HPDE6-E6E7 (cell line): ENCODE data around the gene CDYL.
"Not testable (repeated sequence)": the region's sequence is repeated elsewhere in the genome, so short reads cannot be mapped to it uniquely, and the experiment has no call there.

Experiments
- DNase-seq: peaks from one replicate; pipeline ENCODE4 v3.0.0; 2011; ENCODE audit warnings: missing footprints; ENCODE audit errors: extremely low spot score

CDYL gene

GRCh38 chr6:5003604-5004372 lies 227.6 kb downstream of the CDYL start, which contains the start of gene RPP40:
TSS of gene RPP40 (minus strand) at chr6:5004037. CDS start at chr6:5004002, 35 bp downstream.
- DNase-seq, result peak; percentile 92

GRCh38 chr6:5004373-5005037 lies 228.3 kb downstream of the CDYL start:
- DNase-seq, result no peak

- not testable (repeated sequence) for DNase-seq
These were observed 228.8 kb downstream of the CDYL start for GRCh38 chr6:5005038-5005433.
